ENCODE measurements around the gene TREM2. TPM values are rescaled to one million over a fixed set of nuclear protein-coding genes. Genes with fewer than 3 reads are reported as not detected.

The TREM2 gene
- total RNA-seq, 1 donor, result under 0.01 TPM

DNA sequence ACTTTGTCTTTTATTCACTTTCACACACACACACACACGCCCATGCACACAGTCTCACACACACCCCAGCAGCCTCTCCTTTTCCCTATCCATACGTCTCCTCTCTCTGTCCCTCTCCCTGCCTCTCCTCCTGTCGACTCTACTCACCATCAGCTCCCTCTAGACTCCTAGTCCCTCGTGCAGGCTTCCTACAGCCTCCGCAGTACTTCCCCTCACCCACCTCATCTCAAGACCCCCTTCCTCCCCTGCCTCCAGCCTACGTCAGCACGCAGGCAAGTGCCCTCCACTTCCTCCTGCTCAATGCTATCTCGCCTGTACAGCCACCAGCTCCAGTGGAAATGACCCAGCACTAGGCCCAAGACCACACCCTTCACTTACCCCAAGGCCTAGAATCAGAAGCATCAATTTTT lies 38.9 kb upstream of the TREM2 start:
- Histone ChIP-seq H3K36me3 (ENCODE audit: insufficient read depth, low read length) (no peaks in the 10 kb centered on the region), H3K4me1 (ENCODE audit: insufficient read depth, low read length) (no peaks in the 10 kb centered on the region), H3K9me3 (ENCODE audit: low read depth, low read length) (no peaks in the 10 kb centered on the region), H2AFZ (ENCODE audit: low read length) (no peak overlapping the region), H3K4me3 (ENCODE audit: insufficient read depth, low read length) (no peak overlapping the region), H3K27me3 (ENCODE audit: insufficient read depth, low read length) (no peaks in the 10 kb centered on the region), H3K4me2 (ENCODE audit: insufficient read depth, low read length) (no peak overlapping the region), H3K79me2 (ENCODE audit: insufficient read depth, low read length) (no peaks in the 10 kb centered on the region), H4K20me1 (ENCODE audit: insufficient read depth, low read length) (no peaks in the 10 kb centered on the region), H3K27ac (ENCODE audit: low read depth, low read length) (no peak overlapping the region)
- TF ChIP-seq, protein P1, sequence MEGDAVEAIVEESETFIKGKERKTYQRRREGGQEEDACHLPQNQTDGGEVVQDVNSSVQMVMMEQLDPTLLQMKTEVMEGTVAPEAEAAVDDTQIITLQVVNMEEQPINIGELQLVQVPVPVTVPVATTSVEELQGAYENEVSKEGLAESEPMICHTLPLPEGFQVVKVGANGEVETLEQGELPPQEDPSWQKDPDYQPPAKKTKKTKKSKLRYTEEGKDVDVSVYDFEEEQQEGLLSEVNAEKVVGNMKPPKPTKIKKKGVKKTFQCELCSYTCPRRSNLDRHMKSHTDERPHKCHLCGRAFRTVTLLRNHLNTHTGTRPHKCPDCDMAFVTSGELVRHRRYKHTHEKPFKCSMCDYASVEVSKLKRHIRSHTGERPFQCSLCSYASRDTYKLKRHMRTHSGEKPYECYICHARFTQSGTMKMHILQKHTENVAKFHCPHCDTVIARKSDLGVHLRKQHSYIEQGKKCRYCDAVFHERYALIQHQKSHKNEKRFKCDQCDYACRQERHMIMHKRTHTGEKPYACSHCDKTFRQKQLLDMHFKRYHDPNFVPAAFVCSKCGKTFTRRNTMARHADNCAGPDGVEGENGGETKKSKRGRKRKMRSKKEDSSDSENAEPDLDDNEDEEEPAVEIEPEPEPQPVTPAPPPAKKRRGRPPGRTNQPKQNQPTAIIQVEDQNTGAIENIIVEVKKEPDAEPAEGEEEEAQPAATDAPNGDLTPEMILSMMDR (IDR thresholded peaks at IDR 0.05; ENCODE audit: extremely low read depth, low read depth, low read length), result no peak
- no peak for DNase-seq (ENCODE audit: insufficient read length, low spot score, missing footprints)

DNA sequence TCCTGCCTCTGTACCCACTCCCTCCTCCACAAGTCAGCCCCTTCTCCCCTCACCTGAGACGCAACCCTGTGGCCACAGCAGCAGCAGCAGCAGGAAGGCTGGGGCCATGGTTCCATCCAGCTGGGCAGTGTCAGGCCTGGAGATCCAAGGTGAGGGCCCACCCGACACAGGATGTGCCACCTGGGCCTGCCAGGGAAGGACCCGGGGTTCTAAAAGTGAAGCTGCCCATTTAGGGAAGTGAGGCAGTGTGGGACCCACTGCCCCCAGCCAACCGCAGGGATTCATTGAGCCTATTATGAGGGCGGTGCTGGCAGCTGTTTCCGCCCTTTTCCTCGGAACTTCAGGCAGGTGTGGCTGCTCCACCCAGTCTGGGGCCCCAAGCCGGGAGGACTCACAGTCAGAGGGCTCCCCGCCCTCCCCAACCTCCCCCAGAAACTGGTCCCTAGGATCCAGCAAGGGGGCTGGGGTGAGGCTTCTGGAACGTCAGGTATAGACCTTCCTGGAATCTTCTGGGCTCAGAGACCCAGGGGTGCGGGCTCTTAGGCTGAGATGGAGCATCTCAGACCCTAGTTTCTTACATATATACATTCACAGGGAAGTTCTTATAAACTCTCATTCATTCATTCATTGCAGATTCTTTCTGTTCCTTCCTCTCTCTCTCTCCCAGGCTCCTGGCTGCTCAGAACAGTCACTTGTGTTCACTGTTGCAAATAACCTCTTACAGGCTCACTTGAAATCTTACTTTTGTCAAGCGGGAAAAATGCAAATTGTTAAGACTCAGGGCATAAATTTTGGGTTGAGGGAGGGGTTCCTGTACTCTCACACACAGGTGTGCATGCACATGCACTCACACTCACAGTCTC lies 38.2 kb upstream of the TREM2 start, which contains the start of gene TREML2:
TSS of gene TREML2 (minus strand) at position 249 of the 863 bp plus-strand sequence. CDS start at position 108, 141 bp downstream.
- no peaks in the 10 kb centered on the region for H3K4me1 ChIP-seq (ENCODE audit: insufficient read depth, low read length)
- no peak within 1 kb of the TSS for H3K4me3 ChIP-seq (ENCODE audit: insufficient read depth, low read length)
- H3K9me3 ChIP-seq (ENCODE audit: low read depth, low read length), result no peaks in the 10 kb centered on the region
- DNase-seq (ENCODE audit: insufficient read length, low spot score, missing footprints), result no peak
- H3K79me2 ChIP-seq (ENCODE audit: insufficient read depth, low read length), result no peaks in the 10 kb centered on the region
- no peak within 1 kb of the TSS for H3K4me2 ChIP-seq (ENCODE audit: insufficient read depth, low read length)
- no peak within 1 kb of the TSS for H3K27ac ChIP-seq (ENCODE audit: low read depth, low read length)
- H2AFZ ChIP-seq (ENCODE audit: low read length), result no peak within 1 kb of the TSS
- H3K27me3 ChIP-seq (ENCODE audit: insufficient read depth, low read length), result no peaks in the 10 kb centered on the region
- TF ChIP-seq, protein P1 (IDR thresholded peaks at IDR 0.05; ENCODE audit: extremely low read depth, low read depth, low read length), result no peak
- no peaks in the 10 kb centered on the region for H4K20me1 ChIP-seq (ENCODE audit: insufficient read depth, low read length)
- no peaks in the 10 kb centered on the region for H3K36me3 ChIP-seq (ENCODE audit: insufficient read depth, low read length)

DNA sequence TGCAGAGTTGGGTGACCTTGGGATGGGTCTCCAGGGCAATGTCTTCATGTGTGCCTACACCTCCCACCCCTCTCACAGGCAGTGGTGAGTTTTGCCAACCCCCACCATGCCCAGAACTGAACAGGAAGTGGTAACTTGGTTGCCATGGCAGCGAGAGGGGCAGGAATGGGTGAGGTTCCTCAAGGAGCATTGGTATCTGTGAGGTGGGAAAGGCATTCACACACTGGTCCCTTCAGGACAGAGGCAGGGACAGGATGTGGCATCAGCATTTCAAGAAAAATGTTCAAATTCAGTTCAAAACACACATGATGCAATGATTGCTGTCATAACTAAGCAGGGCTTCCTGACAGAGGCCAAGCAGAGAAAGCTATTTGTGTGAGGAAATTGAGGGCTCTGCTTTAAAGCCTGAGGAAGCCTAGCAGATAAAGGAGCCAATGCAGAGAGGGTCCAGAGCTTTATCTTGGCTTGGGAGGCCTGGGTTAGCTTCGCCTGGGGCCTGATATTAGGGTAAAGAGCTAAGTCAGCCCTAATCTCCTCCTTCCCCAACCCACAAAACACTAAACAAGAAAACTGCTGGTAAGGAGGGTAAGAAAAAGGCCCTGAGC lies 37.5 kb upstream of the TREM2 start:
- Histone ChIP-seq H3K4me2 (ENCODE audit: insufficient read depth, low read length) (no peak overlapping the region), H2AFZ (ENCODE audit: low read length) (no peak overlapping the region), H3K27ac (ENCODE audit: low read depth, low read length) (no peak overlapping the region), H3K27me3 (ENCODE audit: insufficient read depth, low read length) (peaks cover 4% of the 10 kb centered on the region), H3K9me3 (ENCODE audit: low read depth, low read length) (no peaks in the 10 kb centered on the region), H3K36me3 (ENCODE audit: insufficient read depth, low read length) (no peaks in the 10 kb centered on the region), H3K79me2 (ENCODE audit: insufficient read depth, low read length) (no peaks in the 10 kb centered on the region), H3K4me3 (ENCODE audit: insufficient read depth, low read length) (no peak overlapping the region), H3K4me1 (ENCODE audit: insufficient read depth, low read length) (no peaks in the 10 kb centered on the region), H4K20me1 (ENCODE audit: insufficient read depth, low read length) (no peaks in the 10 kb centered on the region)
- TF ChIP-seq, protein P1 (IDR thresholded peaks at IDR 0.05; ENCODE audit: extremely low read depth, low read depth, low read length), result no peak
- DNase-seq (ENCODE audit: insufficient read length, low spot score, missing footprints), result no peak

Measured in osteoblast (primary cell).